Measurements from ENCODE around the gene MECP2.

MECP2 gene

DNA sequence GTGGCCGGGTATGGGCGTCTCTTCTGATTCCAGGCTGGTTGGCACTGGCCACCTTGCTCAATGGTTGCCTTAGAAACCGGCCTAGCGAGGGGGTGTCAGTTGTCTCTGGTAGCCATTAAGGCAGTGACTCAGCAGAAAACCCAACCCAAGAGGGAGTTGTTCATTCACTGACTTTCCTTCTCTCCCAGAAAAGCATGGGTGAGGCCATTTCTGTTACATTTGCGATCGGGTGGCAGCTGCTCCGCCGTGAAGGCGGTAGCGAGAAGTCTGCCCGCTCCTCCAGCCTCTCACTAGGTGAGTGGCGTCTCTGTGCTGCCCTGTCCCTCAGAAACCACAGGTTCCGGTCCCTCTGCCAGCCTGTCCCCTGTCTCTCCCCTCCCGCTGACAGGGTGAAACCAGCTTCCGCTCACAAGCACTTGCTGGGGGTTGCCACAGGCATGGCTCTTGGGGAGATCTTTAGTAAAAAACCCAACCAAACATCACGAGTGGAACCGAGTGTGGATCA is 95.2 kb downstream of the MECP2 start:
- DNase-seq (ENCODE audit: low read depth in 1 of 2, low spot score in 1 of 2): peak; percentile 70 to 92
- H3K27me3 ChIP-seq (ENCODE audit: insufficient read depth, poor library complexity, severe bottlenecking): no peaks in the 10 kb centered on the region
- TF ChIP-seq, protein P1, sequence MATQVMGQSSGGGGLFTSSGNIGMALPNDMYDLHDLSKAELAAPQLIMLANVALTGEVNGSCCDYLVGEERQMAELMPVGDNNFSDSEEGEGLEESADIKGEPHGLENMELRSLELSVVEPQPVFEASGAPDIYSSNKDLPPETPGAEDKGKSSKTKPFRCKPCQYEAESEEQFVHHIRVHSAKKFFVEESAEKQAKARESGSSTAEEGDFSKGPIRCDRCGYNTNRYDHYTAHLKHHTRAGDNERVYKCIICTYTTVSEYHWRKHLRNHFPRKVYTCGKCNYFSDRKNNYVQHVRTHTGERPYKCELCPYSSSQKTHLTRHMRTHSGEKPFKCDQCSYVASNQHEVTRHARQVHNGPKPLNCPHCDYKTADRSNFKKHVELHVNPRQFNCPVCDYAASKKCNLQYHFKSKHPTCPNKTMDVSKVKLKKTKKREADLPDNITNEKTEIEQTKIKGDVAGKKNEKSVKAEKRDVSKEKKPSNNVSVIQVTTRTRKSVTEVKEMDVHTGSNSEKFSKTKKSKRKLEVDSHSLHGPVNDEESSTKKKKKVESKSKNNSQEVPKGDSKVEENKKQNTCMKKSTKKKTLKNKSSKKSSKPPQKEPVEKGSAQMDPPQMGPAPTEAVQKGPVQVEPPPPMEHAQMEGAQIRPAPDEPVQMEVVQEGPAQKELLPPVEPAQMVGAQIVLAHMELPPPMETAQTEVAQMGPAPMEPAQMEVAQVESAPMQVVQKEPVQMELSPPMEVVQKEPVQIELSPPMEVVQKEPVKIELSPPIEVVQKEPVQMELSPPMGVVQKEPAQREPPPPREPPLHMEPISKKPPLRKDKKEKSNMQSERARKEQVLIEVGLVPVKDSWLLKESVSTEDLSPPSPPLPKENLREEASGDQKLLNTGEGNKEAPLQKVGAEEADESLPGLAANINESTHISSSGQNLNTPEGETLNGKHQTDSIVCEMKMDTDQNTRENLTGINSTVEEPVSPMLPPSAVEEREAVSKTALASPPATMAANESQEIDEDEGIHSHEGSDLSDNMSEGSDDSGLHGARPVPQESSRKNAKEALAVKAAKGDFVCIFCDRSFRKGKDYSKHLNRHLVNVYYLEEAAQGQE (IDR thresholded peaks at IDR 0.05; ENCODE audit: insufficient replicate concordance, low read depth): no peak
- TF ChIP-seq POLR2AphosphoS5 (IDR thresholded peaks at IDR 0.05; ENCODE audit: low read depth) (peak; percentile 86), SPI1 (IDR thresholded peaks at IDR 0.05; ENCODE audit: borderline replicate concordance, low read depth) (0 out of 2 replicates have a peak, but pooled peaks have one; percentile 15), GABPA (IDR thresholded peaks at IDR 0.05; ENCODE audit: low read depth) (peak; percentile 83)
- TF ChIP-seq, protein P2, sequence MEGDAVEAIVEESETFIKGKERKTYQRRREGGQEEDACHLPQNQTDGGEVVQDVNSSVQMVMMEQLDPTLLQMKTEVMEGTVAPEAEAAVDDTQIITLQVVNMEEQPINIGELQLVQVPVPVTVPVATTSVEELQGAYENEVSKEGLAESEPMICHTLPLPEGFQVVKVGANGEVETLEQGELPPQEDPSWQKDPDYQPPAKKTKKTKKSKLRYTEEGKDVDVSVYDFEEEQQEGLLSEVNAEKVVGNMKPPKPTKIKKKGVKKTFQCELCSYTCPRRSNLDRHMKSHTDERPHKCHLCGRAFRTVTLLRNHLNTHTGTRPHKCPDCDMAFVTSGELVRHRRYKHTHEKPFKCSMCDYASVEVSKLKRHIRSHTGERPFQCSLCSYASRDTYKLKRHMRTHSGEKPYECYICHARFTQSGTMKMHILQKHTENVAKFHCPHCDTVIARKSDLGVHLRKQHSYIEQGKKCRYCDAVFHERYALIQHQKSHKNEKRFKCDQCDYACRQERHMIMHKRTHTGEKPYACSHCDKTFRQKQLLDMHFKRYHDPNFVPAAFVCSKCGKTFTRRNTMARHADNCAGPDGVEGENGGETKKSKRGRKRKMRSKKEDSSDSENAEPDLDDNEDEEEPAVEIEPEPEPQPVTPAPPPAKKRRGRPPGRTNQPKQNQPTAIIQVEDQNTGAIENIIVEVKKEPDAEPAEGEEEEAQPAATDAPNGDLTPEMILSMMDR (IDR thresholded peaks at IDR 0.05; ENCODE audit: insufficient read depth, low read length): no peak
- H3K27ac ChIP-seq (replicated peaks): peak overlapping the region; percentile 94
- no peak overlapping the region for H3K4me3 ChIP-seq (replicated peaks; ENCODE audit: insufficient read depth, low read length)

DNA sequence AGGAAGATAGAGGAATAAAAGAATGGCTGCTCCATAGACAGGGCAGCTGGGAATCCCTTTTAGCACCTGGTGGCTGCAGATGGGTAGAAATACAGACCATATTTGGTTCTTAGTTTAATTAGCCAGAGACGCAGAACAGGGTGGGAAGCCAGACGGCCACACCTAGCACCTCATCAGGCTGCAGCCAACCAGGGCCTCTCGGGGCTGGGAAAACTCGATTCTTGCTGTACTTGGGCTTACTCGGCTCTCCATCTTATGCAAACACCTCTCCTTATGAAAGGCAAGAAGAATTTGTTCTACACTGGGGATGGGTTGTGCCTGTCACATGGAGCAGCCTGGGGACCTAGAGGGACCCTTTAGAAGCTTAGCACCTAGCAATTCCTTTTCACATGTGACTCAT is 97.5 kb downstream of the MECP2 start:
- TF ChIP-seq, protein P1 (IDR thresholded peaks at IDR 0.05; ENCODE audit: insufficient replicate concordance, low read depth): no peak
- TF ChIP-seq, protein P2 (IDR thresholded peaks at IDR 0.05; ENCODE audit: insufficient read depth, low read length): no peak
- TF ChIP-seq POLR2AphosphoS5 (IDR thresholded peaks at IDR 0.05; ENCODE audit: low read depth) (no peak), GABPA (IDR thresholded peaks at IDR 0.05; ENCODE audit: low read depth) (no peak), SPI1 (IDR thresholded peaks at IDR 0.05; ENCODE audit: borderline replicate concordance, low read depth) (no peak)
- no peak for DNase-seq (ENCODE audit: low read depth in 1 of 2, low spot score in 1 of 2)
- H3K27ac ChIP-seq (replicated peaks): peak overlapping the region; percentile 59
- no peaks in the 10 kb centered on the region for H3K27me3 ChIP-seq (ENCODE audit: insufficient read depth, poor library complexity, severe bottlenecking)
- no peak overlapping the region for H3K4me3 ChIP-seq (replicated peaks; ENCODE audit: insufficient read depth, low read length)

DNA sequence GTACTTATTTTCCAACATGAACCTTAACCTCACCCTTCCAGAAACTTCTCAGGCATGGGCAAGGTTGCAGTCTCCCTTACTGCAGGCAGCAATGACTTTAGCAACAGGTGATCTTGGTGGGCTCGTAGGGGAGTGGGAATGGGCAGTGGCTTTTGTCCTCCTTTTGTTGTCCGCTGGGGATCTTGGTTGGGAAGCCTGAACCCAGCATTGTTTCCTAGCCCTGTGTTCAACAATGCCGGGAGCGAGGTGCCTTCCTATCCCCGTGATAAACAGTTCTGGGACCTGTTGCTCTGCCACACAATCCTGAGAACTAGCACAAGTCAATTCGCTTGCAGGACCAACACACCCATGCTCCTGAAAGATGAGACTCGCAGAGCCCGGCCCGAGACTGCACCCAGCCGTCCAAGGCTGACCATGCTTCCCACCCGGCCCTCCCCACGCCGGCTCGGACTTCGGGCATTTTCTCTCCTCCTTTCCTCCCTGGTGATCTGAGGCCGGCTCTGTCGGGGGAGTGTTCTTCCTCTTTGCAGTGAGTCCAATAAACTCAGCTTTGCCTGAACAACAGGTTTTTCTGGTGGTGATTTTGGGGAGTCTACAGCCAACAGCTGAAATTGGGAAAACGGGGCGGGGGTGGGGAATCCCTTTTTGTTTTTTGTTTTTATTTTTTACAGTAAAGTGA is 98.0 kb downstream of the MECP2 start:
- Histone ChIP-seq H3K27ac (replicated peaks) (peak overlapping the region; percentile 59), H3K27me3 (ENCODE audit: insufficient read depth, poor library complexity, severe bottlenecking) (no peaks in the 10 kb centered on the region), H3K4me3 (replicated peaks; ENCODE audit: insufficient read depth, low read length) (no peak overlapping the region)
- no peak for DNase-seq (ENCODE audit: low read depth in 1 of 2, low spot score in 1 of 2)
- TF ChIP-seq POLR2AphosphoS5 (IDR thresholded peaks at IDR 0.05; ENCODE audit: low read depth): no peak
- TF ChIP-seq, protein P2 (IDR thresholded peaks at IDR 0.05; ENCODE audit: insufficient read depth, low read length): no peak
- no peak for TF ChIP-seq GABPA (IDR thresholded peaks at IDR 0.05; ENCODE audit: low read depth)
- TF ChIP-seq SPI1 (IDR thresholded peaks at IDR 0.05; ENCODE audit: borderline replicate concordance, low read depth): no peak
- TF ChIP-seq, protein P1 (IDR thresholded peaks at IDR 0.05; ENCODE audit: insufficient replicate concordance, low read depth): no peak
